Activated T-cell treated with anti-CD3 and anti-CD28 coated beads for 24 hours (primary cell): Measurements from ENCODE around the gene OR2T2.
"Not testable (repeated sequence)": the region's sequence is repeated elsewhere in the genome, so short reads cannot be mapped to it uniquely, and the experiment has no call there.

Experiments used
- DNase-seq: peaks from one replicate; pipeline ENCODE4 v3.0.0-alpha.2; 2020; ENCODE audit warnings: low read depth

OR2T2 gene, protein sequence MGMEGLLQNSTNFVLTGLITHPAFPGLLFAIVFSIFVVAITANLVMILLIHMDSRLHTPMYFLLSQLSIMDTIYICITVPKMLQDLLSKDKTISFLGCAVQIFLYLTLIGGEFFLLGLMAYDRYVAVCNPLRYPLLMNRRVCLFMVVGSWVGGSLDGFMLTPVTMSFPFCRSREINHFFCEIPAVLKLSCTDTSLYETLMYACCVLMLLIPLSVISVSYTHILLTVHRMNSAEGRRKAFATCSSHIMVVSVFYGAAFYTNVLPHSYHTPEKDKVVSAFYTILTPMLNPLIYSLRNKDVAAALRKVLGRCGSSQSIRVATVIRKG

DNA sequence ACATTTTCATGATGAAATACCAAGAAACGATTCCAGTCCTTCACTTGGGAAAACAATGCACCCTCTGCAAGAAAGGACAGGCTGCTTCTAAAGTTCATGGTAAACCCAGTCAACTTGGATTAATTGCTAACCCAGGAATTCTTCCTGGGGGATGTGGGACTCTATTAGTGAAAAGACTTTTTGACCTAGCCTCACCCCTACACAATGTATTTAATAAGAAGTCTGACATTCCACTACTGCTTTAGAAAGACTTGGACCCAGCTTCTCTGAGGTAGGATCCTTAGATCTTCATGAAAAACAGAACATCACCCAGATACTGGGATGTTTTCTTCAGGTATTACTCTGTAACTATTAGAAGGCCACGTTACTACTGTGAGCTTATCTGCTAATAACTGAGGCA, at the start of gene OR2T2:
Gene OR2T2, plus strand, starts transcription at position 239 of the 400 bp plus-strand sequence. CDS start 7,161 bp downstream, outside the sequence.
- not testable (repeated sequence) for DNase-seq

DNA sequence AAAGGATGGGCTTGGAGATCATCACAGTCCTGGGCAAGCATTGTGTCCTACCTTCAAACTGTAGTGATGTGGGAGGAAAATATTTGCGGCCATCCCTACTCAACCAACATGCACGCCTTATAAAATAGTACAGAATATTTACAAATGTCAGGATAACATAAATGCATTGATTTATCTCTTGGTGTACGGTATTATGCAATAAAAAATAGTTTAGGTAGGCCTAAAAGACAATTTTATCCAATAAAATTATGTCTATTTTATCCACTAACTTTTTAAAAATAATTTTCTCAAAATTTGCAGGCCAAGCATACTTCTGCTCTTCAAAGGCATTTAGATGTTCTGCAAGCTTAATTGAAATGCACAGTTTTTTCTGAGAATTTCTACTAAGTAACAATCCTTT, 42.7 kb upstream of the OR2T2 start, which contains the start of gene OR2T1:
Gene OR2T1, plus strand, starts transcription at position 301 of the 400 bp plus-strand sequence. CDS start 3,100 bp downstream, outside the sequence.
- no peak for DNase-seq

DNA sequence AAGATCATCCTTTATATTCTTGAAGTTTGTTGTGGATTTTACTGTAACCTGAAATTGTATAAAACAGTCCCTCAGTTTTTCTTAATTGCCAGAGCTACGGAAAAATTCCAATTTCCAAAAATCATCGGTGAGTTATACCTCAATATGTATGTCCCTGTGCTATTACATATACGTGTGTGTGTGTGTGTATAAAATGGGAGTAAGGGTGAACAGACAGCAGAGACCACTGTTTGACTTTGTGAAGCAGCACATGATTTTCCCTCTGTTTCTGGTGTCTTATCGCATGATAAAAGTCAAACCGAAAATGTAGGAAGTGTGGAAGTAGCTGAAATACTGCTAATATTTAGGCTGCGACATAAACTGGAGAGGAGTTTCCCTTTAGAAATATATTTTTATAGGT, 41.4 kb upstream of the OR2T2 start:
- DNase-seq, result no peak

DNA sequence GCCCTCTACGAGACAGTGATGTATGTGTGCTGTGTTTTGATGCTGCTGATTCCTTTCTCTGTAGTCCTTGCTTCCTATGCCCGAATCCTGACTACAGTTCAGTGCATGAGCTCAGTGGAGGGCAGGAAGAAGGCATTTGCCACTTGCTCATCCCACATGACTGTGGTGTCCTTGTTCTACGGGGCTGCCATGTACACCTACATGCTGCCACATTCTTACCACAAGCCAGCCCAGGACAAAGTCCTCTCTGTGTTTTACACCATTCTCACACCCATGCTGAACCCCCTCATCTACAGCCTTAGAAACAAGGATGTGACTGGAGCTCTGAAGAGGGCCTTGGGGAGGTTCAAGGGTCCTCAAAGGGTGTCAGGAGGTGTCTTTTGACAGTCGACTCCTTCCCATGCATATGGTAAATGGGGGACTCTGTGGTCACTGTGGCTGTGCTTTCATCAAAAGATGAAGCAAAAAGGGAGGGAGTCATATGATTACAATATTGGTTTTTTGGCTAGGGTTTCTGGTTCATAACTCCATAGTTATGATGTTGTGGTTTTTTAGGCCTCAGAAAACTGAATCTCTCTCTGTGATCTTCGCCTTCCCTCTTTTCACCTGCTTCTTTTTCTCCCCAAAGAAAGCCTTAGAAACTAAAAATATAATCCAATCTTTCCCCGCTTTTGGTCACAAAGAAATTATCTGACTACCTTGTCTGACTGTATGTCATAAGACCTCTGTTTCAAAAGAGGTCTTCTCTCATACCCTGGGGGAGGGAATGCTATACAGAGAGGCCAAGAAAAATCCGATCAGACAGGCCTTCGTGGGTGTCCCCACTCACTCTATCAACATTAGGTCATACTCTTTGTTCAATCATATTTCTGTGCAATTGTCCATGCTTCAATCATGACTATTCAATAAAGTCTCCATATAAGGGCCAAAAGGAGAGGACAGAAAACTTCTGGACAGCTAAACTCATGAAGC, 38.4 kb upstream of the OR2T2 start:
- DNase-seq, result no peak

DNA sequence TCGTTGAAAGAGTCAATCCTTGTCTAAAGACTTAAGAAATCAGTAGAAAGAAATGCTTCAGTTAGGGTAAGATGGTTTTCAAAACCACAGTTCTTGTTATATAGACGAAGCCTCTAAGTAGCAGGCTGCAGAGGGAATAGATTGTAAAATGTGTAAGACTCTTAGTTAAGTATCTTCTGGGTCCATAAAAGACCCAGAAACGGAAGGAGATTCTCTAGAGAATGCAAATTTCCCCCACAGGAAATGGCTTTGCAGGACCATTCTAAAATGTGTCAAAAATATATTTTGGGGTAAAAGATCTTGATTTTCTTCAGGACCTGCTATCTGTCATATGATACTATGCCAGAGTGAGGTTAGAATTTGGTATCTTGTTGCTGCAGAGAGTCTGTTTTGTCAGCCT, 29.2 kb upstream of the OR2T2 start:
- DNase-seq, result no peak

DNA sequence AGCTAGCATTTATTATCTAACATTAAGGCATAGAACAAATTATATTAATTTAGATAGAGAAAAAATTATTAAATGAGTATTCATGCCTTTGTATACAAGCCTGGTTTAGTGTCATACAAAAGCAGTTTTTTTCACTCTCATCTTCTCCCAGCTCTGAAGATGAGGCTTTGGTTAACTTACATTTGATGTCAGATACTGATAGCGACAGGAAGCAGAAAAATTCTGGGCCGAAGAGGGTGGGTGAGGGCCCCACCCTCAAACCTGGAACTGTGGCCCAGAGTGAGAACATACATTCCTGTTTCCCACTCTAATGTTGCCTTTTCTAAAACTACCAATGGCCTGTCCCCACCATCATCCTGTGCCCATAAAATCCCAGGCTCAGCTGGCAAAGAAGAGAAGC, 27.6 kb upstream of the OR2T2 start:
- DNase-seq, result no peak

DNA sequence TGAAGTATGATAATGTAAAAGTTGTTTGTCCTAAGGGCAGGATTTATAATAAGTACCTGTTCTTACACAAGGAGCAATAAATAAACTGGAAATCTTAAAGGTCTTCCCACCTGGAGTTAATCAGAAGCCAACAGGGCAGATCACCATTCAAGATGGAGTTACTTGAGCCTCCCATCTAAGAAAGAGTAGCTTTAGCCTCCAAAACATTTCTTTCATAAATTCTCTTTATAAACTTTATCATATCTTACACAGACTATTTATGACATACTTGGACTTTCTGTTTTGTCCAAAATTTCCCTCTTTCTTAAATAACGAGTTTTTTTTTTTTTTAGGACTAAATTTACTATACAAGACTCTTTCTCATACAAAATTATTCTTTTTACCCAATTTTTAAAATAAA, 24.1 kb upstream of the OR2T2 start:
- no peak for DNase-seq

DNA sequence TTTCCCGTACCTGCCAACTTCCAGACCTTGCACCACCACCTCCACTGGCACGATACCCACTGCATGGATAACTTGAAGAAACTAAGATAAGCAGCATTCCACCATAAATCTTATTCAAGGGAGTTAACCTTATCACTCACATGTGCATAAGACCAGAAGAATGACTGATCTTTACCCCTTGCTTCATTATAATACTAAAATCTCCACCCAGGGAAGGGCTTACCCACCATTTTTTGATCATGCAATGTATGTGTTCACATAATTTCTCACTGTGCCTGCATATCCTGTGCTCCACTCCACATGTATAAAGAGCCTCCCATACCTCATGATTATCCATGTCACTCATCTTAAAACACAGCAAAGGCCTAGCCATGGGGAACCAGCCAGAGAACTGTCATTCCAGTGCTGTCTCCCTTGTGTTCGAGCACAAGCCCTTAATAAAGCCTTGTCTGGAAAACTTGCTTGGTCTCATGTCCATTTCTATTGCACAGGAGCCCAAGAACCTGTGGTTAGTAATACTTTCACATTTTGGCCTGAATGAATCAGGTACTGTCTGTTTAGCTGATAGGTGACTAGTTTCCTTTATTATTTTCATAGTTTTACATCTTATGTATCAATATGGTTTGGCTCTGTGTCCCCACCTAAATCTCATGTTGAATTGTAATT, 17.8 kb upstream of the OR2T2 start:
- not testable (repeated sequence) for DNase-seq

DNA sequence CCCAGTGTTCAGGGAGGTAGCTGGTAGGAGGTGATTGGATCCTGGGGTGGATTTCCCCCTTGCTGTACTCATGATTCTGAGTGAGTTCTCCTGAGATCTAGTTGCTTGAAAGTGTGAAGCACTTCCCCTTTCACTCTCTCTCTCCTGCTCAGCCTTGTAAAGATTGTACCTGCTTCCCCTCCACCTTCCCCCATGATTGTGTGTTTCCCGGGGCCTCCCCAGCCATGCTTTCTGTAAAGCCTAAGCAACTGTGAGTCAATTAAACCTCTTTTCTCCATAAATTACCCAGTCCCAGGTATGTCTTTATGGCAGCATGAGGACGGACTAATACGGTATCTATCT, 17.3 kb upstream of the OR2T2 start:
- DNase-seq, result not testable (repeated sequence)

DNA sequence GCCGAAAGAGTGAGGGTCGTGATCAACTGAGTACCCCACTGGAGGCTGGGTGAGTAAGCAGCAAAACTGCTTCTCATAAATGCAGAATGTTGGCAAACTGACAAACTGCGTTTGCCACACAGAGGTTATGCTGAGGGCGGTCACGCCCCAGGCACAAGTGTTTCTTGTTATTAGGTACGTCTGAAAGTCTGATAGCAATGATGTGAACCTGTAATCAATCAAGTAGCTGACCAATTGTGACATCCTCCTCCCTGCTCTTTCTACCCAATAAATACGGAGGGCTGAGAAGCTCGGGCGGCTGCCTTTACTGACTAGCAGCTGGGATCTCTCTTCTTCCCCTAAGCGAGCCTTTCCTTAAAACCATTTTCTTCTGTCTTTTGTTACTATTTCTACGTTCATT, 13.8 kb upstream of the OR2T2 start:
- not testable (repeated sequence) for DNase-seq

DNA sequence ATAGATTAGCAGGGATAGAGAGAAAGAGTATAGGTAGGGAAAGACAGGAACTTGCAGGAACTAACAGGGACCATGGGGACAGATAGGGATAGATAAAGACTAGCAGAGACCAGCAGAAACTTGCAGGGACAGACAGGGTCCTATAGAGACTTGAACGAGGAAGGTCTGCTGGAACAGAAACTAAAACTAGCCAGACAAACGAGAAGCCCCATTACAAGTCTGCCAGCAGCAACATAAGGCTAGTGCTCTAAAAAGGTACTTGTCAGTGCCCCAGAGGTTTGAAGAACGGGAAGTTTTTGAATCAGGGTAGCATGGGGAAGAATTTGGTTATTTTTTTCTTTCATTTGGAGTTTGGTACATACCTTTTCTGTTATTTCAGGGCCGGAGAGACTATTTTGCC, 13.2 kb upstream of the OR2T2 start:
- not testable (repeated sequence) for DNase-seq

DNA sequence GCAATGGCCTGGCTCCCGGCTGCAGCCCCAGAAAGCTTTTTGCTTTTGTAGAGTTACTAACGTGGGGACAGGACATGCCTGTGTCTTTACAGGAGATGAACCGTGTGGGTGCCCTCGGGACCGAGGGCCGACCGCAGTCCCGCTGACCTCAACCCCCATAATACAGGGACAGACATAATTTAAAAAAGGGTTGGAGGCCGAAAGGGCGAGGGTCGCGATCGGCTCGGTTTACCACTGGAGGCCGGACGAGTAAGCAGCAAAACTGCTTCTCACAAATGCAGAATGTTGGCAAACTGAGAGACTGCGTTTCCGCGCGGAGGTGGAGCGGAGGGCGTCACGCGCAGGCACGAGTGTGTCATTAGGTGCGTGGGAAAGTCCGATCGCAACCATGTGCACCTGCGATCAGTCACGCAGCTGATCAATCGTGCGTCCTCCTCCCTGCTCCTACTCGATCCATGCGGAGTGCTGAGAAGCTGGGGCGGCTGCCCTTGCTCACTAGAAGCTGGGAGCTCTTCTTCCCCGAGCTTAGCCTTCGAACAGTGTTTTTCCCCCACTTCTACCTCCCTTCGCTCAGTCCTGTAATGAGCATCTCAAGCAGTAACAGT, 11.5 kb upstream of the OR2T2 start:
- not testable (repeated sequence) for DNase-seq

DNA sequence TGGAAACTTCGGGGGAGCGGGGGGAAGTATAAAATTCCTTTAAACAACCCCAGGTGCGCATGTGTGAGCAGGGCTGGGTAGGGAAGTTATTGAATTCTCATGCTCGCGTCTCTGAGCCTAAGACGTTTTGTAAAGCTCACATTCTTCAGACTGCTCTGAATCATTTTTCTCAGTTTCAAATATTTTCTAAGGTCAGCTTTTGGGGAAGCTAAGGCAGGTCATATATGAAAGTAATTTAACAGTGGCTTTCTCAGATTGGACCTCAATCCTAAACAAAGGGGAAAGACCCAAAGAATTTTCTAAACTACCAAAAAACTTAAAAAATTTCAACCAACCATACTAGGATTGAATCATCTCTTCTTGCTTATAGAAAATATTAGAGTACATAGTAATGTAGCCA, 10.5 kb upstream of the OR2T2 start:
- not testable (repeated sequence) for DNase-seq

DNA sequence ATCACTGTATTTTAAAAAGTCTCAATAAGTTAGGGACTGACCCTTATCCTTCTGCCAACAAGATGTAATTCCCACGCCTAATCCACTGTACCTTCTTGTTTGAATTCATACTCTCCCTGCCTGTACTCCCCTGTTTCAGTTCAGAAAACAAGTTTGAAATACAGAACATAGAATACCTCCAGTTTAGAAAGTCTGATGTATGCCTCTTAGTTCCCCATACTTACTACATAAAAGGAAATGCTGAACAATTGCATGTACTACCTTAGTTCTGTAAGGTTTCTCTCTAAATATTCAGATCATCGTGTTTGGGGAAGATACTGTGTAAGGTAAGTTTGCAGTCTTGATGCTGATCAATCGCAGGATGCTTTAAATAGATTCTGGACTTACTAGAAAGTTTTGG, 9.1 kb upstream of the OR2T2 start:
- DNase-seq, result not testable (repeated sequence)

DNA sequence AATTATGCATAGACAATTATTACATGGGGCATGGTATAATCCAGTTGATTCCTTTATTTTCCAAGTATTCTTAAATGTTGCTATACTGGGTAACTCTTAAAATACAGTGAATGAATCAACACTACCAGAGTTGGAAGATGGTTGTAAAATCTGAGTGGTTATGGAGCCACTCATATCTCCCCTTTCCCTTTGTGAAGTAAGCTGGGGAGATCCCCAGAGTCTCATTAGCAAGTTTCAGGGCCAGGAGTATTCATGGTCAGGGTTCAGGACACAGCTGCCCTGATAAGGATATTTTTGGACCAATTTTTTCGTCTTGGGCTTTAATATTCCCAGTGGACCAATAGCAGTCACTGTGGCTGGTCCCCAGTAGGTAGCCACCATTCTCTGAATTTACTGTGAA, 6.8 kb upstream of the OR2T2 start:
- not testable (repeated sequence) for DNase-seq

DNA sequence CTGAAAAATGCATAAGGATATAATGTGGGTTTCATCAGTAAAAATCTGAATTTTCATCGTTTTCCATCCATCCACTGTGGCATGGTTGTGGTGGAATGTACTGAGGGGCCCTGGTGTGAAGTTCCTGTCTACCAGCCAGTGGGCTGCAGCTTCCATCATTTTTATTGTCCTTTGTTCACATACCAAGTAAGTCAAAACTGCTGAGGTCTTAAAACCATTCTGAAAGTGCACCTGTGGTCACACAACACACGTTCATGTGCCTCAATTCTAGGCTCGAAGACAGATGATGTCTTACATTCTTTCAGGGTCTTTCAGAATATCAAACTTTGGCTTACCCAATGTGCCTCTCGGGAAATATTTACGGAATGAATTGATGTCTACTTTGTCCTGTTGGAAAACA, 6.2 kb upstream of the OR2T2 start:
- DNase-seq, result not testable (repeated sequence)

DNA sequence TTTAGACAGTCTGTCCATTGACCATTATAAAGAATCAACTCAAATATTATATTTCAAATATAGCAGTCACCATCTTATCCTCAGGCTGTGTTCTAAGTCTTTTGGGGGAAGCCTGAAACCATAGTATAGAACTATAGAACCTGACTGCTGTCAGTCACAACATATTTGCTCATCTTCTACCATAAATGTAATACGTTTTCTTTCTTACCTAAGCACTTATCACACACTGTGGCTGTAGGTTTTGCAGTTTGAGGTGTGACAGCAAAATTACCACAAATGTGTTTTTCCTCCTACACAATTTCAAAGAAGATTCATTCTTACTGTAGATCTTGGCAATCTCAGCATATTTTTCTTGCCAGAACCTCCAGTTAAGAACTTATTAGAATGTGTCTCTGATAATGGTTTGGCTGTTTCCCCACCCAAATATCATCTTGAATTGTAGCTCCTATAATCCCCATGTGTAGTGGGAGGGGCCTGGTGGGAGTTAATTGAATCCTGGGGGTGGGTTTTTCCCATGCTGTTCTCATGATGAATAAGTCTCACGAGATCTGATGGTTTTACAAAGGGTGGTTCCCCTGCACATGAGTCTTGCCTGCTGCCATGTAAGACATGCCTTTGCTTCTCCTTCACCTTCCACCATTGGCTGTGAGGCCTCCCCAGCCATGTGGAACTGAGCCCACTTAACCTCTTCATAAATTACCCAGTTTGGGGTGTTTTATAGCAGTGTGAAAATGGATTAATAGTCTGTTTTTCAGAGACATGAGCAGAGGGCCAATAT, 2.7 kb upstream of the OR2T2 start:
- DNase-seq, result not testable (repeated sequence)

DNA sequence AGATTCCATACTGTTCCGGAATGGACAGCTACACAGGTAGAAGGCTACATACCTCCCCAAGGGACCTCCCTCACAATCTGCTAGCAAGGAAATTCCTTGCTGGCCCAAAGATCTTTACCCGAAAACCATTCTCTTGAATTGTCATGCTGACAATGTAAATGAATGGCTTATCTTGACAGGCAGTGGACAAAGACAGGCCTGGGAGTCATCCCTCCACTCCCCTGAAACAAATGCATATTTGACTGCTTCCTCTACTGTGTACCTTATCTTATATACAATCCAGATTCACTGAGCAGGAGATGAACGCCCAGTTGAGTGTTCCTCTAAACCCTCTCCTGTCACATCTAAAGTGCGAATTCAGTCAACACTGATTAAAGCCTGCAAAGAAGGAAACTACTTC, 834 bp upstream of the OR2T2 start:
- DNase-seq, result not testable (repeated sequence)

DNA sequence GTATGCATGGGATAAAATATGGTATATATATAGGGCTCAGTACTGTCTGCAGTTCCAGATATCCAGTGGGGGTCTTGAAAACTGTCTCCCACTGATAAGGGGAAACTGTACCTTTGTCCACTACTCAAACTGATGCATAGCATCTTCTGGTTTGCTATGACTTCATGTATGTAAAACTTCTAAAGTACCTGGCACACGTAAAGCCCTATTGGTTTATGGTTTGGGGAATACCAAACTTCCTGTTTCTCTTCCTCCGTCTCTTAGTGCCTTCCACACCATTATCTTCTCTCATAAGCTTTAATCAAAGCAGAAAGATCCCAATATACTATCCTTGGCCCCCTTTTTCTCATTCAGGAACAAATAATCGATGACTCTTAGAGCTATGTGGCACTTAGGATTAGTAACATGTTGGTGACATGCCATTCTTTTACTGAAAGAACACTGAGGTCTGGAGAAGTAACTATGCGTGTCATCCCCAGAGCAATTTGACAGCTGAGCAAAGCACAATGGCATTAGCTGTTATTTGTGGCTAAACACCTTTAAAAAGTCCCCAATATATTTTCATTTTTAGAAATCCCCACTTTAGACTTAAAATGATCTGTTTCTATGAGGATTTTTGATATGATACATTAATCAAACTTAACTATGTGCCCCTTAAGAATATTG, 3.1 kb downstream of the OR2T2 start:
- DNase-seq, result not testable (repeated sequence)

DNA sequence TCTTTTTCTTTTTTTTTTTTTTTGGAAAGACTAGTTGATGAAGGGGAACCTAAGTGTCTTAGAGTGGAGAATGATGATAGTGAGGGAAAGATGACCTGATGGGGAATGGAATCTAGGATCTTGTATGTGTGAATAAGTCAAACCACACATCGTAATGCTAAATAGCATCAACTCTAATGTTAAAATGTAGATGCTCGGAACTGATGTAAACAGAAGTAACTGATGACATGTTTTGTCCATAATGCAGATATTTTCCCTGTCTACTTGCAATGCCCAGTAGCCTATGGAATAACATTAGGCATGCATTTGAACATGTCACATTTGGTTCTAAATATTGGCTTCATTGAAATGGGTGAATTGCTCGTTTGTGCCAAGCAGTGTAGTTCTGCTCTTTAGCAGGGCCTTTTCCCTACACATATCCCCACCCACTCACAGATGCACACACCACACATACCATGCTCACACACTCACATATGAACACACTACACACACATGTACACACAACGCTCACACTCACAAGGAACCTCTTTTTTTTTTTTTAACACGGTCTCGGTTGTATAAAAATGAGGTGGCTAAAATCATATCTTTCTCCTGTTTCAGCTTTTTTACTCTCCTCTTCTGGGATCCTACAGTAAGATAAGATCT, 4.5 kb downstream of the OR2T2 start:
- not testable (repeated sequence) for DNase-seq
